Chondrocyte (in vitro differentiated cells): ENCODE measurements around the gene SUSD4. TPM values are rescaled to one million over a fixed set of nuclear protein-coding genes. Genes with fewer than 3 reads are reported as not detected.

ENCODE experiments used
- DNase-seq: peaks from one replicate; pipeline ENCODE4 v3.0.0; 2021; ENCODE audit warnings: mixed read lengths, low spot score
- H3K27ac Mint-ChIP-seq: one replicate; pipeline ENCODE4 v1.8.0; 2021; ENCODE audit warnings: mild to moderate bottlenecking, moderate library complexity, mixed read lengths; ENCODE audit not compliant: unreplicated experiment
- H3K27me3 Mint-ChIP-seq: 2 replicates; pipeline ENCODE4 v1.8.0; 2021; ENCODE audit warnings: low read depth, mixed read lengths
- H3K36me3 Mint-ChIP-seq: 2 replicates; pipeline ENCODE4 v1.8.0; 2021; ENCODE audit warnings: low read depth, mixed read lengths
- H3K4me1 Mint-ChIP-seq: 2 replicates; pipeline ENCODE4 v1.8.0; 2021; ENCODE audit warnings: low read depth, mild to moderate bottlenecking, mixed read lengths
- H3K4me3 Mint-ChIP-seq: one replicate; pipeline ENCODE4 v1.8.0; 2021; ENCODE audit warnings: mild to moderate bottlenecking, moderate library complexity, mixed read lengths; ENCODE audit not compliant: unreplicated experiment
- H3K9me3 Mint-ChIP-seq: 2 replicates; pipeline ENCODE4 v1.8.0; 2021; ENCODE audit warnings: low read depth, mixed read lengths
- total RNA-seq: library from RNA; stranded (reverse); gene quantifications from 3 replicates; pipeline ENCODE4 v1.2.1, GENCODE V29; 2021
- TF ChIP-seq, protein P1 (sequence below): fragments of 200-600 bp; sonication (generic); IDR thresholded peaks from 2 replicates; pipeline ENCODE4 v1.5.0; 2021; ENCODE audit warnings: antibody characterized with exemption, mild to moderate bottlenecking, moderate library complexity

Gene SUSD4
- total RNA-seq, 1 donor from 2014 or later, result 0.42 TPM

DNA sequence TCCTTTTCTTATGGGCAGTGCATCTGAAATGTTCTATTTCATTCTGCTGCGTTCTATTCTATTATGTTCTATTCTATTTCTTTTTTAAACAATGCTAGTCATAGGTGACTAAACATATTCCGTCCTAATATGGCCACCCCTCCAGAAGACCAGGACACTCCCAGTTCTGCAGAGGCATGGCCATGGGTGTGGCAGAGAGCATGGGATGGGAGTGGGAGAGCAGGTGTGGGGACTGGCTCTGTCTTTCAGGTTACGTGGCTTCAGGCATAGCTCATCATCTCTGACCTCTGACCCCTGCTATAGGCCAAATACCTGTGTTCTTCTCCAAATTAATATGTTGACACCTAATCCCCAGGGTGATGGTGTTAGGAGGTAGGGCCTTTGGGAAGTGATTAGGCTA lies 187.5 kb downstream of the SUSD4 start:
- H3K36me3 Mint-ChIP-seq, result peaks cover 1% of the 10 kb centered on the region
- peaks cover 6% of the 10 kb centered on the region for H3K4me1 Mint-ChIP-seq
- DNase-seq, result no peak
- no peak overlapping the region for H3K4me3 Mint-ChIP-seq
- peaks cover 3% of the 10 kb centered on the region for H3K9me3 Mint-ChIP-seq
- no peak overlapping the region for H3K27ac Mint-ChIP-seq
- peaks cover 28% of the 10 kb centered on the region for H3K27me3 Mint-ChIP-seq
- TF ChIP-seq, protein P1, sequence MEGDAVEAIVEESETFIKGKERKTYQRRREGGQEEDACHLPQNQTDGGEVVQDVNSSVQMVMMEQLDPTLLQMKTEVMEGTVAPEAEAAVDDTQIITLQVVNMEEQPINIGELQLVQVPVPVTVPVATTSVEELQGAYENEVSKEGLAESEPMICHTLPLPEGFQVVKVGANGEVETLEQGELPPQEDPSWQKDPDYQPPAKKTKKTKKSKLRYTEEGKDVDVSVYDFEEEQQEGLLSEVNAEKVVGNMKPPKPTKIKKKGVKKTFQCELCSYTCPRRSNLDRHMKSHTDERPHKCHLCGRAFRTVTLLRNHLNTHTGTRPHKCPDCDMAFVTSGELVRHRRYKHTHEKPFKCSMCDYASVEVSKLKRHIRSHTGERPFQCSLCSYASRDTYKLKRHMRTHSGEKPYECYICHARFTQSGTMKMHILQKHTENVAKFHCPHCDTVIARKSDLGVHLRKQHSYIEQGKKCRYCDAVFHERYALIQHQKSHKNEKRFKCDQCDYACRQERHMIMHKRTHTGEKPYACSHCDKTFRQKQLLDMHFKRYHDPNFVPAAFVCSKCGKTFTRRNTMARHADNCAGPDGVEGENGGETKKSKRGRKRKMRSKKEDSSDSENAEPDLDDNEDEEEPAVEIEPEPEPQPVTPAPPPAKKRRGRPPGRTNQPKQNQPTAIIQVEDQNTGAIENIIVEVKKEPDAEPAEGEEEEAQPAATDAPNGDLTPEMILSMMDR, result no peak

GRCh38 chr1:223175633-223176032 lies 188.3 kb downstream of the SUSD4 start:
- Mint-ChIP-seq H3K27me3 (peaks cover 20% of the 10 kb centered on the region), H3K9me3 (peaks cover 3% of the 10 kb centered on the region), H3K4me3 (no peak overlapping the region), H3K27ac (no peak overlapping the region), H3K4me1 (peaks cover 6% of the 10 kb centered on the region), H3K36me3 (peaks cover 1% of the 10 kb centered on the region)
- TF ChIP-seq, protein P1, result no peak
- DNase-seq, result no peak

DNA sequence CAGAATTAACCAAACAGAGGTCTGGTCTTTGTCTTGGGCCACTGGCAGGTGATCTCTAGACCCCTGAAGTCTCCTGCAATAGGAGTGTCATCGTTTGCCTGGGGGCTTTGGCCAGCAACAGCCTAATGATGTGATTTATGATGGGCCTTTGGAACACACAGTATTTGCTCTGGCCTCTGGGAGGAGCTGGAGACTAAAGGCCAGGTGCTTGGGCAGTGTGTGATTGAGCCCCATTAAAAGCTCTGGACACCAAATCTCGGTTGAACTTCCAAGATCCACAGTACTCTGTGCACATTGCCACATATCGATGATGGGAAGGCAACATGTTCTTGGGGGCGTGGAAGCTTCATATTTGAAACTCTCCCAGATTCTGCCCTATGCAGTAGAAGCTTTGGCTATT lies 188.9 kb downstream of the SUSD4 start:
- no peak overlapping the region for H3K27ac Mint-ChIP-seq
- H3K9me3 Mint-ChIP-seq, result peaks cover 4% of the 10 kb centered on the region
- TF ChIP-seq, protein P1, result no peak
- no peak overlapping the region for H3K4me3 Mint-ChIP-seq
- peaks cover 1% of the 10 kb centered on the region for H3K36me3 Mint-ChIP-seq
- H3K4me1 Mint-ChIP-seq, result peaks cover 6% of the 10 kb centered on the region
- no peak for DNase-seq
- H3K27me3 Mint-ChIP-seq, result peaks cover 18% of the 10 kb centered on the region

Other genes with a start within 250 kb of the SUSD4 start
- 0.17 to 0.36 TPM (median 0.22 TPM) in 3 replicates for gene TLR5, start 220.9 kb downstream of the SUSD4 start, total RNA-seq
- not detected in 3 replicates for gene CCDC185, start 29.2 kb upstream of the SUSD4 start, total RNA-seq